ENCODE results near the gene BNC2.

- TF ChIP-seq EZH2 (IDR thresholded peaks at IDR 0.05; ENCODE audit: low read depth) (no peak), CTCF (conservative IDR thresholded peaks at IDR 0.05) (no peak)
Observed at GRCh38 chr9:16368237-16369087, 502.0 kb downstream of the BNC2 start.

Measured in PC-9 (cell line).